ENCODE data around the gene CHEK2. TPM values are rescaled to one million over a fixed set of nuclear protein-coding genes. Genes with fewer than 3 reads are reported as not detected.

CHEK2 gene
- total RNA-seq, 2 experiments from 2014 or later, result 47.8 to 52.6 TPM

Other genes with a start within 250 kb of the CHEK2 start
- 1 to 10 TPM; 1.6 to 1.9 TPM for gene TTC28, start 62.0 kb downstream of the CHEK2 start, total RNA-seq
- 10 to 100 TPM; 12.7 to 13.3 TPM for gene HSCB, start 219 bp upstream of the CHEK2 start, total RNA-seq
- gene CCDC117, start 30.9 kb upstream of the CHEK2 start, total RNA-seq, result 10 to 100 TPM; 28.2 to 28.6 TPM
- 100 to 1,000 TPM; 106 to 108 TPM for gene XBP1, start 58.7 kb upstream of the CHEK2 start, total RNA-seq
- gene ZNRF3, start 141.8 kb upstream of the CHEK2 start, total RNA-seq, result 1 to 10 TPM; 1.6 to 2.2 TPM

Data from activated naive CD4-positive, alpha-beta T cell treated with anti-CD3 and anti-CD28 coated beads for 36 hours (primary cell).